ENCODE data around the gene CFAP299.
A peak's percentile ranks its signal among the peaks of the same experiment; 100 is the strongest.

Gene CFAP299

GRCh38 chr4:80452055-80452454 lies 116.5 kb downstream of the CFAP299 start:
- DNase-seq (ENCODE audit: low spot score) = no peak

- DNase-seq (ENCODE audit: low spot score) = no peak
These were observed 117.2 kb downstream of the CFAP299 start for GRCh38 chr4:80452768-80453167.

GRCh38 chr4:80454040-80454439 lies 118.5 kb downstream of the CFAP299 start:
- DNase-seq (ENCODE audit: low spot score) = no peak

- no peak for DNase-seq (ENCODE audit: low spot score)
These were observed 119.0 kb downstream of the CFAP299 start for GRCh38 chr4:80454556-80454955.

- peak; percentile 27 for DNase-seq (ENCODE audit: low spot score)
These were observed 124.5 kb downstream of the CFAP299 start for GRCh38 chr4:80459918-80460473.

DNA sequence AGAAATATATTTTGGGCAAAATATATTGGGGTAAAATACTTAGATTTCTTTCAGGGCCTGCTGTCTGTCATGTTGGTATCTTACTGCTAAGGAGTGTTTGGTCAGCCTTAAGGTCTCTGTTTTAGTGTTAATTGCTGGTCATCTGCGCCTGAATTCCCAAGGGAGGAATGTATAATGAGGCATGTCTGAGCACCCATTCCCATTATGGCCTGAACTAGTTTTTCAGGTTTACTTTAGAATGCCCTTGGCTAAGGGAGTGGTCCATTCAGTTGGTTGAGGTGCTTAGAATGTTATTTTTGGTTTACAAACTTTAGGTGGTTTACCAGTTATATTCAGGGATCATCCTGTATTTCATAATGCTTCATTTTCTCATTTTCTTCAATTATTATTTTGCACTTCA lies 125.9 kb downstream of the CFAP299 start:
- DNase-seq (ENCODE audit: low spot score) = no peak

GRCh38 chr4:80462621-80463091 lies 127.1 kb downstream of the CFAP299 start:
- peak; percentile 5 for DNase-seq (ENCODE audit: low spot score)

GRCh38 chr4:80463509-80463908 lies 128.0 kb downstream of the CFAP299 start:
- no peak for DNase-seq (ENCODE audit: low spot score)

DNA sequence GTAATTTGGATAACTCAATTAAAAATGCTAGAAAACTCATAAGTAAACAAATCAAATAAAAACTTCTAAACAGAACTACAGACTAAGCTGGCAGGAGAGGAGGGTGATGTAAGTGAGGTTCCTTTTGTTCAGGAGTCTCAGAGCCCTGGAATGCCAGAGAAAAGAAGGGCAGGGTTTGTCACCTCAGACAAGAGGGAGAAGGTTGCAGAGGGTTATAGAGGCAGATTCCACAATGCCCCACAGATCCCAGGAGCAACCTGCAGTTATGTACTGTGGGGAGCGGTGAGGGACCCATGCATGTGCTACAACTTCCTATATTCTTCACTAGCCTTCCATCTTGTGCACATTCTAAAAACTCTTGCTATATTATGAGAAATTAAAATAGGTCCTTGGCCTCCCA lies 129.7 kb downstream of the CFAP299 start:
- no peak for DNase-seq (ENCODE audit: low spot score)

- DNase-seq (ENCODE audit: low spot score) = no peak
These were observed 130.2 kb downstream of the CFAP299 start for GRCh38 chr4:80465736-80466135.

- DNase-seq (ENCODE audit: low spot score) = no peak
These were observed 131.1 kb downstream of the CFAP299 start for GRCh38 chr4:80466618-80467017.

- DNase-seq (ENCODE audit: low spot score) = no peak
These were observed 136.2 kb downstream of the CFAP299 start for GRCh38 chr4:80471756-80472155.

- DNase-seq (ENCODE audit: low spot score) = no peak
These were observed 139.7 kb downstream of the CFAP299 start for GRCh38 chr4:80475236-80475635.

DNA sequence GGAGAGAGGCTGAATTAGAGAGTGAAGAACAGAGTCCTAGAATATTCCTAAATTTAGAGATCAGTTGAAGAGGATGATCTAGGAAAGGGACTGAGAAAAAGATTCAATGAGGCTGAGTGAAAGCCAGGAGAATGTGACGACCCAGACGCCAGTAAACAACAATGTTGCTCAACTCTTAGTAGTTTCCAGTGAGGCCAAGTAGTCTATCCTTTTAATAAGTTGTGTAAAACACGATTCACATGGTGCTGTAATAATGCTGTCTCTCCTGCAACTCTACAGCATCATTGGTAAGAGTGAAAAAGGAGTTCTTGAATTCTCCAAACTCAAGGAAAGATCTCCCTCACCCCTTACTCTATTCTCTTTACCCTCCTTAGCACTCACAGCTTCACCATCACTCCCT lies 140.3 kb downstream of the CFAP299 start:
- DNase-seq (ENCODE audit: low spot score) = no peak

DNA sequence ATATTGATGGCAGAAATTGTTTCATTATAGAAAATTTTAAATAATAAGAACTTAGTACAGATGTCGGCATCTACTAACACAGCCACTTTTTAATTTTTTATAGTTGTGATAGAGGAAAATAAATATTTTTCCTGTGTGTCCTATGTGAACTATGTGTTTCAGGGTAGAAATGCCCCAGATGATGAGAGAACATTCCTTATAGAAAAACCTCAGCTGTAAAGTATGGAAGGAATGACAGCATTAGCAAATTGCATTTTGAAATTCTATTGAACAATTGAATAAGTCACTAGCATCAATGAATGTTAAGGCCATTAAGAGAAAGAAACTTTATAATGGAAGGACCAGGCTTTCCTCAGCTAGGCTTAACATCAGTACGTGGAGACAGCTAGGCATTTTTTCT lies 149.2 kb downstream of the CFAP299 start:
- DNase-seq (ENCODE audit: low spot score) = no peak

GRCh38 chr4:80486603-80487002 lies 151.1 kb downstream of the CFAP299 start:
- DNase-seq (ENCODE audit: low spot score) = no peak

GRCh38 chr4:80489798-80490197 lies 154.3 kb downstream of the CFAP299 start:
- DNase-seq (ENCODE audit: low spot score) = no peak

DNA sequence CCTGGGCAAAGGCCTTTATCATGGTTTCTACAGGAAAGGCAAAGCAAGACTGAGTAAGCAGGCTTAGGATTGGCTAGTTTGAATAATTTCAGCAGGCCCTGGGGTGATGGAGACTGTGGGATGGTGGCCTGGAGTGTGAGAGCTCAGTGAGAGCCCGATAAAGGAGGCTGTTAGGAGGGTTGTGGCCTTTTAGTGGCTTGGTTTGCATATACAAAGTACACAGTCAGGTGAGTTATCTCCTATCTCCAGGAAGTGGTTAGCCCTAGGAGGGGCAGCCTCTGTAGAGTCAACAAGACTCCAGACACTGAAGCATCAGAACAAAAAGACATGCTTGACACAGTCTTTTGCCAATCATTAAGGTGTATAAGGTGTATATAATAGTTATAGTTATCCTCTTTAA lies 157.2 kb downstream of the CFAP299 start:
- DNase-seq (ENCODE audit: low spot score) = peak; percentile 79

DNA sequence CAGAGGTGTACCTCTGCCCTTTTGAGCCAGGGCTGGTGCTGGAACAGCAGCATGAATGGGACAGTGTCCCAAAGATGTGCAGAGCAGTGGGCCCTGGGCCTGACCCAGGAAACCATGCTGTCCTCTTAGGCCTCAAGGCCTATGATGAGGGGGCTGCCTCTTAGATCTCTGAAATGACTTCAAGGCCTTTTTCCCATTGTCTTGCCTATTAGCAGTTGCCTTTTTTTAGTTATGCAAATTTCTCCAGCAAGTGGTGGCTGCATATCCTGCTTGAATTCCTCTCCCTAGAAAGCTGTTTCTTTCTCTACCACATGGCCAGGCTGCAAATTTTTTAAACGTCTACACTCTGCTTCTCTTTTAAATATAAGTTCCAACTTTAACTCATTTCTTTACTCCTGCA lies 160.3 kb downstream of the CFAP299 start:
- DNase-seq (ENCODE audit: low spot score) = no peak

DNA sequence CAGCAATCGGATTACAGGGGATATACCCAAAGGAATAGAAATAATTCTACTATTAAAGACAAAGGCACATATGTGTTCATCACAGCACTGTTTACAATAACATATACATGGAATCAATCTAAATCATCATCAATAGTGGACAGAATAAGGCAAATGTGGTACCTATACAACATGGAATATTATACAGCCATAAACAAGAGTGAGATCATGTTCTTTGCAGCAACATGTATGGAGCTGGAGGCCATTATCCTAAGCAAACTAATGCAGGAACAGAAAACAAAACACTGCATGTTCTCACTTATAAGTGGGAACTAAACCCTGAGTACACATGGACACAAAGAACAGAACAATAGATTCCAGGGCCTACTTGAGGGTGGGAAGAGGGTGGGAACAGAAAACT lies 163.2 kb downstream of the CFAP299 start:
- DNase-seq (ENCODE audit: low spot score) = no peak

- DNase-seq (ENCODE audit: low spot score) = peak; percentile 54
These were observed 165.1 kb downstream of the CFAP299 start for GRCh38 chr4:80500613-80501012.

- no peak for DNase-seq (ENCODE audit: low spot score)
These were observed 171.5 kb downstream of the CFAP299 start for GRCh38 chr4:80507077-80507476.

GRCh38 chr4:80507507-80507906 lies 172.0 kb downstream of the CFAP299 start:
- no peak for DNase-seq (ENCODE audit: low spot score)

DNA sequence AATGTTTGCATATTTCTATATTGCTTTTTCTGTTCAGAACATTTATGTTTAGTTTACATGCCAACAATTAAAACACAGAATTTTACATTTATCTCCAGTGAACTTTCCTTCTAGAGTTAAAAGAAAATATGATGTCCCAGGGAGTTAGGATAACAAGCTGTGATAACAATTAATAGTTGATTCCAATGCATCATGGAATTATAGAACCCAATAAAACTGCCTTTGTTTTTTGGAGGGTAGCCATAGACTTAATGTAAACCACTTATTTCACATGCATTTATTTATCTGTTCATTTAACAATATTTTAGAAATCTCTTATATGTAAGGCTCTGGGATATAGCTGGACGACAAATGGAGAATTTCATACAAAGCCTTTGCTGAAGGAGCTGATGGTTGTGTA lies 180.0 kb downstream of the CFAP299 start:
- no peak for DNase-seq (ENCODE audit: low spot score)

DNA sequence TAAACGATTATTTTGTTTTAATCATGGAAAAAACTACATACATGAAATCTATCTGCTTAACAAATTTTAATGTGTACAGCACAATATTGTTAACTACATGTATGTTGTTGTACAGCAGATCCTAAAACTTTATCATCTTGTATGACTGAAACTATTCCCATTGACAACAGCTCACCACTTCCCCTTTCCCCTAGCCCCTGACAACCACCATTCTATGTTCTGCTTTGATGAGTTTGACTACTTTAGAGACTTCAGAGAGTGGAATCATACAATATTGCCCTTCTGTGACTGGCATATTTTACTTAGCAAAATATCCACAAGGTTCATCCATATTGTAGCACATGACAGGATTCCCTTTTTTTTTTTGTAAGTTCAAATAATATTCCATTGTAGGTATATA lies 185.9 kb downstream of the CFAP299 start:
- DNase-seq (ENCODE audit: low spot score) = no peak
